Lung (tissue), 12 donors: Measurements from ENCODE around the gene HSPA12B. TPM values are rescaled to one million over a fixed set of nuclear protein-coding genes. Genes with fewer than 3 reads are reported as not detected.

Experiments used
- ATAC-seq: fragments of 200-7000 bp; cut with Tn5 transposase; one replicate; pipeline ENCODE4 v1.9.1; 2020; ENCODE audit warnings: moderate number of reproducible peaks; ENCODE audit not compliant: insufficient read depth, low FRiP score
- DNase-seq, 3 donors: peaks; one replicate each; pipeline ENCODE4 v3.0.0-alpha.2; 2013 to 2017
- H3K27ac ChIP-seq, 2 donors: one replicate each; pipeline ENCODE4 v1.5.1; 2013; ENCODE audit warnings: mild to moderate bottlenecking in 2 of 2, moderate library complexity in 2 of 2, control low read depth in 1 of 2, inconsistent platforms in 1 of 2, low read depth in 1 of 2, low read length in 1 of 2
- H3K27me3 ChIP-seq, 3 donors: one replicate each; pipeline ENCODE4 v1.5.1; 2013; ENCODE audit warnings: low read length in 2 of 3; ENCODE audit not compliant: control insufficient read depth in 3 of 3, insufficient read depth in 3 of 3
- H3K36me3 ChIP-seq, 4 donors: one replicate each; pipeline ENCODE4 v1.5.1; 2013; ENCODE audit warnings: low read length in 4 of 4, mild to moderate bottlenecking in 1 of 4, moderate library complexity in 1 of 4; ENCODE audit not compliant: control insufficient read depth in 4 of 4, insufficient read depth in 4 of 4
- H3K4me1 ChIP-seq, 5 donors: one replicate each; pipeline ENCODE4 v1.5.1; 2013; ENCODE audit warnings: low read length in 5 of 5, mild to moderate bottlenecking in 2 of 5, moderate library complexity in 1 of 5; ENCODE audit not compliant: control insufficient read depth in 5 of 5, insufficient read depth in 5 of 5
- H3K4me3 ChIP-seq: one replicate; pipeline ENCODE4 v1.5.1; 2013; ENCODE audit warnings: mild to moderate bottlenecking, control low read depth, moderate library complexity
- H3K9ac ChIP-seq, 2 donors: one replicate each; pipeline ENCODE4 v1.5.1; 2013; ENCODE audit warnings: low read length in 2 of 2, control low read depth in 1 of 2; ENCODE audit not compliant: insufficient read depth in 1 of 2
- H3K9me3 ChIP-seq, 4 donors: one replicate each; pipeline ENCODE4 v1.5.1; 2013; ENCODE audit warnings: low read length in 3 of 4, mild to moderate bottlenecking in 1 of 4, moderate library complexity in 1 of 4; ENCODE audit not compliant: control insufficient read depth in 4 of 4, insufficient read depth in 3 of 4
- CTCF ChIP-seq: IDR thresholded peaks from 2 replicates; pipeline ENCODE4 v1.5.1; 2012; ENCODE audit warnings: mild to moderate bottlenecking; ENCODE audit errors: control extremely low read depth, extremely low read depth
- WGBS, 2 donors: extraction: QIAGEN DNeasy Blood & Tissue Kit; methylation state at CpG; one replicate each; pipeline ENCODE4 v1.1.7; 2013; 5-methylcytosine and 5-hydroxymethylcytosine counted together
- polyA plus RNA-seq, 2 donors: library from polyadenylated mRNA; stranded (reverse); fragments of 200-250 nt; gene quantifications; one replicate each; pipeline ENCODE4 v1.2.1, GENCODE V29; 2013
- total RNA-seq, 2 donors: library from RNA; depleted of rRNA in 1 of 2; stranded (reverse); fragments of >200 nt in 1 of 2; gene quantifications; one replicate each; pipeline ENCODE4 v1.2.1, GENCODE V29; 2014 to 2021
- donor health status: control.
- donor health status: control.
- donor health status: Bipolar disorder and iron deficiency.
- donor health status: healthy.
- donor health status: DM: yes; HTN: yes; CAD: no.

The HSPA12B gene
- total and polyA plus RNA-seq, 4 donors = 11.4 to 28.3 (median 19.9) TPM

- H3K9ac ChIP-seq = no peak overlapping the region
- TF ChIP-seq CTCF = no peak
- H3K9me3 ChIP-seq = no peaks in the 10 kb centered on the region
- peaks cover 0 to 4% (median 0%) of the 10 kb centered on the region in 3 donors for H3K27me3 ChIP-seq
- peaks cover 0 to 11% (median 8%) of the 10 kb centered on the region in 4 donors for H3K36me3 ChIP-seq
- DNase-seq (no peak), ATAC-seq (no peak)
- H3K4me1 ChIP-seq = peaks cover 0 to 24% (median 13%) of the 10 kb centered on the region in 5 donors
- H3K27ac ChIP-seq = no peak overlapping the region
- WGBS, 2 donors = 85% methylated on average over 7 of the region's 7 CpGs
- no peak overlapping the region for H3K4me3 ChIP-seq
Measured at GRCh38 chr20:3741836-3742458, 9.5 kb downstream of the HSPA12B start.

- DNase-seq (no peak), ATAC-seq (no peak)
- Histone ChIP-seq H3K4me3 (no peak overlapping the region), H3K9ac (no peak overlapping the region), H3K36me3 (peaks cover 0 to 11% (median 9%) of the 10 kb centered on the region in 4 donors), H3K9me3 (no peaks in the 10 kb centered on the region), H3K4me1 (peaks cover 0 to 16% (median 10%) of the 10 kb centered on the region in 5 donors), H3K27ac (no peak overlapping the region), H3K27me3 (peaks cover 0 to 4% (median 0%) of the 10 kb centered on the region in 3 donors)
- TF ChIP-seq CTCF = no peak
- 75 to 89% methylated on average over 2 of the region's 2 CpGs for WGBS, 2 donors
Measured at GRCh38 chr20:3743251-3743650, 10.8 kb downstream of the HSPA12B start.

- DNase-seq (no peak), ATAC-seq (no peak)
- no peaks in the 10 kb centered on the region for H3K9me3 ChIP-seq
- peaks cover 0 to 12% (median 2%) of the 10 kb centered on the region in 5 donors for H3K4me1 ChIP-seq
- H3K36me3 ChIP-seq = peaks cover 0 to 9% (median 6%) of the 10 kb centered on the region in 4 donors
- H3K9ac ChIP-seq = no peak overlapping the region
- no peak overlapping the region for H3K27ac ChIP-seq
- 88% methylated on average over 1 of the region's 1 CpG for WGBS, 2 donors
- H3K27me3 ChIP-seq = peaks cover 0 to 8% (median 0%) of the 10 kb centered on the region in 3 donors
- no peak for TF ChIP-seq CTCF
- no peak overlapping the region for H3K4me3 ChIP-seq
Measured at GRCh38 chr20:3744037-3744436, 11.6 kb downstream of the HSPA12B start.
